ENCODE data around the gene PXDC1.
"Not testable (repeated sequence)": the region's sequence is repeated elsewhere in the genome, so short reads cannot be mapped to it uniquely, and the experiment has no call there.

The PXDC1 gene

GRCh38 chr6:3708540-3708939 lies 43.0 kb downstream of the PXDC1 start:
- no peak for DNase-seq (ENCODE audit: low spot score)

- no peak for DNase-seq (ENCODE audit: low spot score)
Measured at GRCh38 chr6:3707751-3708412, 43.6 kb downstream of the PXDC1 start.

- DNase-seq (ENCODE audit: low spot score): no peak
Measured at GRCh38 chr6:3707024-3707423, 44.5 kb downstream of the PXDC1 start.

DNA sequence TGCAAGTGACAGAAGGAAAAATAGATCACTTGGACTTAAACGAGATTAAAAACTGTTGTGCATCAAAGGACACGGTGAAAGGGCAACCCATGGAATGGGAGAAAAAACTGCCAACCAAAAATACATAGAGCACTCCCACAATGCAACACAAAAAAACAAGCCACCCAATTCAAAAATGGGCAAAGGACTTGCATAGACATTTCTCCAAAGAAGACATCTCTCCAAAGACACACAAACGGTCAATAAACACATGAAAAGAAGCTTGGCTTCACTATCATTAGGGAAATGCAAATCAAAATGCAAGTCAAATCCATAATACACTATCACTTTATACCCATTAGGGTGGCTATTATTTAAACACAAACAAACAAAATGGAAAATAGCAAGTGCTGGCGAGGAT lies 45.0 kb downstream of the PXDC1 start:
- no peak for DNase-seq (ENCODE audit: low spot score)

DNA sequence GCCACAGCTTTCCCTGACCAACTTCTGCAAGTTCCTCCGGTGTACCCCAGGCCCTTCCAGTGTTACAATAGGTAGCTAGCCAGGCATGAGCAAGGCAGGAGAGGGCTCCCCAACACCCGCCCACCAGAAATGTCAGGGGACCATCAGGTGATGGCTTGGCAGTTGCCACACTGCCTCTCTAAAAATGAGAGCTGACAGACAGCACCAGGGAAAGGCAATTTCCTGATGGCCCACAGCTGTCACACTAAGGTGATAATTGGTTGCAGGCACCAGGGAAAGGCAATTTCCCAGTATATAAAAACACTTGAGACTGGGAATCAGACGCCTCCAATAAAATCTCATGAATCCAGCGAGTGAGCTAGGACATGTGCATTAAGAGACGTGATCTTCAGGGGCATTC lies 49.9 kb downstream of the PXDC1 start:
- no peak for DNase-seq (ENCODE audit: low spot score)

DNA sequence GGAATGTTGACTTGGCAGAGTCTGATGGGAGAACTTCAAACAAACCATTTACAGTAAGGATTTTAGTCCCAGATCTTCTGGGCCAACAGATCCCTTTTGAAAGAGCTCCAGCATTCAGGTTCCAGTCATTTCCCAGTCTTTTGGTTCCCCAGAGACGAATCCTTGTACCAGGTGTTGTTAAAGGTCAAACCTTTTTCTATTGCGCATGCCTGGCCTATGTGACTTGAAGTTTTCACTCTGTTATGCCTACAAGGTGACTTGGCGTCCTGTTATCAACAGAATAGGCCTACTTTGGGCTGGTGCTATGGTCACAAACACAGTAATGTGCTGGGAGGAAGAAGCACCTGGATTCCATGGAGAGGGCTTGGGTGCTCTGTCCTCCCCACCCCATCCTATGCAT lies 52.3 kb downstream of the PXDC1 start:
- no peak for DNase-seq (ENCODE audit: low spot score)

DNA sequence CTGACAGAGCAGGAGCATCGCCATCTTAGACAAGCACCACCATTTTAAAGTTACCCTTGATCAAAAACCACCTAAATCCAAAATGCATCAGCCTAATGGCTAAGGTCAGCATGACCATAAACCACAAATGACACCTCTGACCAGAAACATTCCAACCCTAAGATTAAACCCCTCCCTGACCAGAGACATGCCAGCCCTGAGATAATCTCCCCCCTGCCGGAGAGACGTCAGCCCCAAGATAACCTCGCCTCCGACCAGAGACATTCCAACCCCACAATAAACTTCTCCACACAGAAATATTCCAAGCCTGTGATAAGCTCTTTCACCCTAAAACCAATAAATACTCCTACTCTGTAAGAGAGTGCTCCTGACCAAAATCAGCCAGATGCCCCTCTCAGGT lies 53.5 kb downstream of the PXDC1 start:
- DNase-seq (ENCODE audit: low spot score): no peak

DNA sequence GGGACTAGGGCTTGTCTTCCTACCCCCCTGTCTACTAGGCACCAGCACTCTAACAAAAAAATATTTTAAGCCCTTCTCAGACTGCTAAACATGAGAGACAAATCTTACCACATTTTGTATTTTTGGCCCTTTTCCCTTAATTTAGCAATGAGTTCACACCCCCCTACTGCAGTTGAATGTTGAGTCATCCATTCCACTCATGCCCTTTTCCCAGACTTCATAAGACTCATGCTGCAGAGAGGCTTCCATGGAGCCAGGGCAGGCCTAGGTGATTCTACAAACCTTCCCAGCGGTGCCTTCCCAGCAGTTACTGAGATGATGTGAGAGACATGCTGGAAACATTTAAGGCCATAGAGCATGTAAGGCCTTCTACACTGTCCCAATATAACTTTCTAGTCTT lies 53.9 kb downstream of the PXDC1 start:
- DNase-seq (ENCODE audit: low spot score): no peak

DNA sequence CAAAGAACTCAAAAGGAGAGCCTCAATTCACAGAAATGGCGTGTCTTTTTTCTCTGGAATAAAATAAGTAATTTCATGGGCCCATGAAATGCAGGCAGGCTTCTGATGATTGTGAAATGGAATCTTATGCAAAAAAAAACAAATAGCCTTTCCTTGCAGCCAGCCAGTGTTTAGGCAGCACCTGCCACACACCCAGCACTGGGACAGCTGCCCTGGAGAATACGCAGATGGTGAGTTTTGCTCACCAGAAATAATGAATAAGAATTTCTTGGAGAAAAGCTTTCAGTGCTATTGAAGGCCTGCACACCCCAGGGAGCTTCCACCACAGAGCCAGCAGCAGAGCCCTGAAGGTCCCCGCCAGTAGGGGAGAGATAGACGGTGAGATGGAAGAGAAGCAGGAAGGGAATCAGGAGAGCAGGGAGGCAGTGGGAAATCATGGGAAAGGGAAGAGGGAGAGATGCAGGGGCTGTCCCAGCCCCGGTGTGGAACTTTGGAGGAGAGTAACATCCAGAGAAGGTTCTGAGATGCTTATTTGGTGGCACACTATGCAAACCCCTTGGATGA lies 54.9 kb downstream of the PXDC1 start:
- no peak for DNase-seq (ENCODE audit: low spot score)

- DNase-seq (ENCODE audit: low spot score): no peak
Measured at GRCh38 chr6:3695065-3695817, 56.3 kb downstream of the PXDC1 start.

GRCh38 chr6:3693831-3694230 lies 57.7 kb downstream of the PXDC1 start:
- no peak for DNase-seq (ENCODE audit: low spot score)

GRCh38 chr6:3690506-3690905 lies 61.0 kb downstream of the PXDC1 start:
- DNase-seq (ENCODE audit: low spot score): no peak

DNA sequence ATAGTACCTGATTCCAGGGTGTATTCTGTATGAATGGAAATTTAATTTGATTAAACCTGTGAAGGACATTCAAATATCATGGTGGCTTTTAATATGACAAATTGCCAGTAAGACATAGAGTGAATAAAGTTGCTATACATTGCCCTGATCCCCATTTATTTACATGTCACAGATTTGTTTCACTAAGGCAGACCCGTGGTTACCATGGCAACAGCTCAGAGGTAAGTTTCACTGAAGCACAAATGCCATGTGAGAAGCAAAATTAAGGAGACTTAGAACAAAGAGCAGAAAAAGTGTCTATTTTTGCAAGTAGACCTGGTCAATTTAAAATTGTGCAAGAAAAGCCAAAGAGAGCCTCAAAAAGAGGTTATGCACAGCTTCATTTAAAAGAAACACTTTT lies 63.7 kb downstream of the PXDC1 start:
- no peak for DNase-seq (ENCODE audit: low spot score)

DNA sequence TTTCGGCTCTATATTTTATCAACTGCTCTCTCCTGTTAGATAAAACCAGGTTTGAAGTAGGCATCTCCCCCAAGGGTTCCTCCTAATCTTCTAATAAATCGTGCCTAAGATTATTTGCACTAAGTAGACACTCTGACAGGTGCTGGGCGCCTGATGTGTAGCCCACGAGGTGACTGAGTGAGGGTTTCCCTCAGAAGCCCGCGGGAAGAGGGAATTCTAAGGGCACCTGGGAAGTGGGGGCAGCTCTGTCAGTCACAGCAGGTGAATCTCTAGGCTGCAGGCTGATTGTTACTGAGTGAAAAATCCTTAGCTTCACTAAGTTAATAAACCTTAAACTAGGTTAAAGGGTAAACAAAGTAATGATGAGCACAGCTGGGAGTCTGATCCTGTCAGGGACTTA lies 68.2 kb downstream of the PXDC1 start:
- DNase-seq (ENCODE audit: low spot score): no peak

DNA sequence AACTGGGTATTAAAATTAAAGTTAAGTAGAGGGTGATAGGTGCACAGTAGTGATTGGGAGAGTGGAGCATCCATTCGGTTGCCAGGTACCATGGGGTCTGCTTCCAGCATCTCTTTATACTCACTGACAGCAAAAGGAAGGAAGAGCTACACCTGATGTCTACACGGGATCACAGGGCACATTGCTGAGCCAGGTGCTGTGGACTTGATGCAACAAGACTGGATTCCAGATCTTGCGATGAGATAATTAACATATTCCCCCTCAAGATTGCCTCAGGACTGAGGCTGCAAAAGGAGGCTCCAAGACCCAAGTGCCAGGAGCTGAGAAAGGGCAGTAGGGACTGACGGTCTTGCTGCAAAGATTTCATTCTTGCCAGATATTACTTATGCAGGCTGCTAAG lies 72.6 kb downstream of the PXDC1 start:
- no peak for DNase-seq (ENCODE audit: low spot score)

GRCh38 chr6:3677751-3678150 lies 73.8 kb downstream of the PXDC1 start:
- not testable (repeated sequence) for DNase-seq (ENCODE audit: low spot score)

DNA sequence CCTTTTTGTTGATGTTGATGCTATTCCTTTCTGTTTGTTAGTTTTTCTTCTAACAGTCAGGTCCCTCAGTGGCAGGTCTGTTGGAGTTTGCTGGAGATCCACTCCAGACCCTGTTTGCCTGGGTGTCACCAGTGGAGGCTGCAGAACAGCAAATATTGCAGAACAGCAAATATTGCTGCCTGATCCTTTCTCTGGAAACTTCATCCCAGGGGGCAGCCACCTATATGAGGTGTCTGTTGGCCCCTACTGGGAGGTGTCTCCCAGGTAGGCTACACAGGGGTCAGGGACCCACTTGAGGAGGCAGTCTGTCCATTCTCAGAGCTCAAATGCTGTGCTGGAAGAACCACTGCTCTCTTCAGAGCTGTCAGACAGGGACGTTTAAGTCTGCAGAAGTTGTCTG lies 74.2 kb downstream of the PXDC1 start:
- not testable (repeated sequence) for DNase-seq (ENCODE audit: low spot score)
